SK-N-MC (cell line): ENCODE data around the gene RMI2.

Experiments used
- EZH2 ChIP-seq: fragments of 200-600 bp; sonication (generic); IDR thresholded peaks from one replicate; pipeline ENCODE4 v1.6.1; 2017; ENCODE audit warnings: antibody characterized with exemption
- POLR2AphosphoS5 ChIP-seq: IDR thresholded peaks from 2 replicates; pipeline ENCODE4 v1.6.1; 2012; ENCODE audit warnings: mild to moderate bottlenecking, low read depth, low read length, borderline replicate concordance

DNA sequence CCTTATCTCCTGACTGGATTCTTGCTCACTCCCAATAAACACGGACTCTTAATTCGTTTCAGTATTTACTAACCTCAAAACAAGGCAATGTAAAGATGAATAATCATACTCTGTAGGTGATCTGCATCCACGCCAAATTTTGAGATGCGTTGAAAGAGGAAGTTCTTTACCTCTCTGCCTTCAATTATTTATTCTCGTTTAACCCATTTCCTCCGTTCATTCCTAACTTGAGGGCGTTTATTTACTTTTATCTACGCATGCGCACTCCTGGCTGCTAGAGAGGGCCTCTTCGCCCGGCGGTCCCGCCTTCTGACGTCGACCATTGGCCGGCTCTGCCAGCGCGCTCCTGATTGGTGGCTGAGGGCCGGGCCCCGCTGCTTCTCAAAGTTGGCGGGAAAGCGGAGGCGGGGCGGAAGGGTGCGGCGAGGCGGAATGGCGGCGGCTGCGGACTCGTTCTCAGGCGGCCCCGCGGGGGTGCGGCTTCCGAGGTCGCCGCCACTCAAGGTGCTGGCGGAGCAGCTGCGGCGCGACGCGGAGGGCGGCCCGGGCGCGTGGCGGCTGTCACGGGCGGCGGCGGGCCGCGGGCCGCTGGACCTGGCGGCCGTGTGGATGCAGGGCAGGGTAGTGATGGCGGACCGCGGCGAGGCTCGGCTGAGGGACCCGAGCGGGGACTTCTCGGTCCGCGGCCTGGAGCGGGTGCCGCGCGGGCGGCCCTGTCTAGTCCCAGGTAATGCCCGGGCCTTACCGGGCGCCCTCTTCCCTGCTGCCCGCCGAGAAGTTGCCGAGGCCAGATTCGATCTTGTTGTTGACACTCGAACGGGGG lies at the start of gene RMI2:
- TF ChIP-seq POLR2AphosphoS5 (no peak; the same call in 1 of the 2 replicates), EZH2 (no peak)
